Measurements from ENCODE around the gene PPM1N. TPM values are rescaled to one million over a fixed set of nuclear protein-coding genes. Genes with fewer than 3 reads are reported as not detected.

Gene PPM1N
- total RNA-seq, 1 experiment from 2014 or later: 5.0 TPM

DNA sequence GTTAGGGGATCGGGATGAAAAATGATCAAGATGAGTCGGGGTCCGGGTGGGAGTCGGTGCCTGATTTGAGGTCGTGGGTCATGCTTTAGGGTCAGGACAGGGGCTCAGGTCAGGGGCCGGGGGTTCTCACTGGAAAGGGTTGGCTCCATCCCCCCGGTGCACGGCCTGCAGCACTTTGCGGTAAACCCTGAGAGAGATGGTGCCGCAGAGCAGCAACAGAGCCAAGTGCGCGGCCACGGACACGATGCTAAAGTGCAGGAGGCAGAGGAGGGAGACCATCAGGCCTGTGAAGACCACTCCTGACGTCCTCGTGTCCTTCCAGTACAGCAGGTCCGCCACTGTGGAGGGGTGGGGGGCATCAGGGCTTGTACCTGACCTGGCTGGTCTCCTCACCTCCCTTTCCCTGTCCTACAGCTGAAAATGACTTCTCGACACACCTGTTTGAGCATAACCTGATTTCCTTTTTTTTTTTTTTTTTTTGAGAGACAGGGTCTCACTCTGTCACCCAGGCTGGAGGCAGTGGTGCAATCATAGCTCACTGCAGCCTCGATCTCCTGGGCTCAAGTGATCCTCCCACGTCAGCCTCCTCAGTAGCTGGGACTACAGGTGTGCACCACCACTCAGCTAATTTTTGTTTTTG is 8.9 kb upstream of the PPM1N start:
- no peak for DNase-seq
- H3K4me1 Mint-ChIP-seq (ENCODE audit: low read depth, unreplicated experiment): peaks cover 5% of the 10 kb centered on the region
- TF ChIP-seq, protein P1, sequence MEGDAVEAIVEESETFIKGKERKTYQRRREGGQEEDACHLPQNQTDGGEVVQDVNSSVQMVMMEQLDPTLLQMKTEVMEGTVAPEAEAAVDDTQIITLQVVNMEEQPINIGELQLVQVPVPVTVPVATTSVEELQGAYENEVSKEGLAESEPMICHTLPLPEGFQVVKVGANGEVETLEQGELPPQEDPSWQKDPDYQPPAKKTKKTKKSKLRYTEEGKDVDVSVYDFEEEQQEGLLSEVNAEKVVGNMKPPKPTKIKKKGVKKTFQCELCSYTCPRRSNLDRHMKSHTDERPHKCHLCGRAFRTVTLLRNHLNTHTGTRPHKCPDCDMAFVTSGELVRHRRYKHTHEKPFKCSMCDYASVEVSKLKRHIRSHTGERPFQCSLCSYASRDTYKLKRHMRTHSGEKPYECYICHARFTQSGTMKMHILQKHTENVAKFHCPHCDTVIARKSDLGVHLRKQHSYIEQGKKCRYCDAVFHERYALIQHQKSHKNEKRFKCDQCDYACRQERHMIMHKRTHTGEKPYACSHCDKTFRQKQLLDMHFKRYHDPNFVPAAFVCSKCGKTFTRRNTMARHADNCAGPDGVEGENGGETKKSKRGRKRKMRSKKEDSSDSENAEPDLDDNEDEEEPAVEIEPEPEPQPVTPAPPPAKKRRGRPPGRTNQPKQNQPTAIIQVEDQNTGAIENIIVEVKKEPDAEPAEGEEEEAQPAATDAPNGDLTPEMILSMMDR (IDR thresholded peaks at IDR 0.05; ENCODE audit: unreplicated experiment): no peak
- H3K27me3 Mint-ChIP-seq (ENCODE audit: unreplicated experiment): no peaks in the 10 kb centered on the region
- no peaks in the 10 kb centered on the region for H3K9me3 Mint-ChIP-seq (ENCODE audit: low read depth, unreplicated experiment)
- BruUV-seq (replicated peaks): no TSS peak
- H3K4me3 Mint-ChIP-seq (ENCODE audit: low read depth, unreplicated experiment): no peak overlapping the region
- CTCF ChIA-PET: interaction anchor here (0.7 kb wide), 1 partner anchor 96 kb away, joined by 6 read pairs; no protein-coding TSS in a partner anchor
- peaks cover 13% of the 10 kb centered on the region for H3K36me3 Mint-ChIP-seq (ENCODE audit: insufficient read depth, unreplicated experiment)
- no peak overlapping the region for H3K27ac Mint-ChIP-seq (ENCODE audit: unreplicated experiment)
- intact Hi-C loops (cut with micrococcal nuclease; ENCODE audit: unreplicated experiment): no loop called here

DNA sequence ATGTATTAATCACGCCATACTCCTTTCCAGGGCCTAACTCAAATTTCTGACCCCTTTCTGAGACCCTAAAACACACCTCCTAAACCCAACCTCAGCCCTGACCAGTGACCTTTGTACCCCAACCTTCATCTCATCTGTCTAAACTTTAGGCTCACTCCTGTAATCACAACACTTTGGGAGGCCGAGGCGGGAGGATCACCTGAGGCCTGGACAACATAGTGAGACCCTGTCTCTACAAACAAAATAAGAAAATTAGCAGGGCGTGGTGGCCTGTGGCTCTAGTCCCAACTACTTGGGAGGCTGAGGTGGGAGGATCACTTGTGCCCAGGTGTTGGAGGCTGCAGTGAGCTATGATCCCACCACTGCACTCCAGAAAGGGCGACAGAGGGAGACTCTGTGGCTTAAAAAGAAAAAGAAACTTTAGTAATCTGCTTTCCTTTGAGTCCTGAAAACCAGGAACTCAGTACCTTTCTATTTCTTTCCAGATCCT is 6.1 kb upstream of the PPM1N start:
- intact Hi-C loops (cut with micrococcal nuclease; ENCODE audit: unreplicated experiment): loop anchor here (2.0 kb wide), 1 partner anchor 151 kb away; no protein-coding TSS in a partner anchor
- no peak overlapping the region for H3K4me3 Mint-ChIP-seq (ENCODE audit: low read depth, unreplicated experiment)
- peaks cover 5% of the 10 kb centered on the region for H3K4me1 Mint-ChIP-seq (ENCODE audit: low read depth, unreplicated experiment)
- peaks cover 26% of the 10 kb centered on the region for H3K27me3 Mint-ChIP-seq (ENCODE audit: unreplicated experiment)
- H3K9me3 Mint-ChIP-seq (ENCODE audit: low read depth, unreplicated experiment): no peaks in the 10 kb centered on the region
- CTCF ChIA-PET: no interaction called here
- H3K36me3 Mint-ChIP-seq (ENCODE audit: insufficient read depth, unreplicated experiment): peaks cover 13% of the 10 kb centered on the region
- H3K27ac Mint-ChIP-seq (ENCODE audit: unreplicated experiment): no peak overlapping the region
- BruUV-seq (replicated peaks): no TSS peak
- no peak for DNase-seq
- TF ChIP-seq, protein P1 (IDR thresholded peaks at IDR 0.05; ENCODE audit: unreplicated experiment): no peak

DNA sequence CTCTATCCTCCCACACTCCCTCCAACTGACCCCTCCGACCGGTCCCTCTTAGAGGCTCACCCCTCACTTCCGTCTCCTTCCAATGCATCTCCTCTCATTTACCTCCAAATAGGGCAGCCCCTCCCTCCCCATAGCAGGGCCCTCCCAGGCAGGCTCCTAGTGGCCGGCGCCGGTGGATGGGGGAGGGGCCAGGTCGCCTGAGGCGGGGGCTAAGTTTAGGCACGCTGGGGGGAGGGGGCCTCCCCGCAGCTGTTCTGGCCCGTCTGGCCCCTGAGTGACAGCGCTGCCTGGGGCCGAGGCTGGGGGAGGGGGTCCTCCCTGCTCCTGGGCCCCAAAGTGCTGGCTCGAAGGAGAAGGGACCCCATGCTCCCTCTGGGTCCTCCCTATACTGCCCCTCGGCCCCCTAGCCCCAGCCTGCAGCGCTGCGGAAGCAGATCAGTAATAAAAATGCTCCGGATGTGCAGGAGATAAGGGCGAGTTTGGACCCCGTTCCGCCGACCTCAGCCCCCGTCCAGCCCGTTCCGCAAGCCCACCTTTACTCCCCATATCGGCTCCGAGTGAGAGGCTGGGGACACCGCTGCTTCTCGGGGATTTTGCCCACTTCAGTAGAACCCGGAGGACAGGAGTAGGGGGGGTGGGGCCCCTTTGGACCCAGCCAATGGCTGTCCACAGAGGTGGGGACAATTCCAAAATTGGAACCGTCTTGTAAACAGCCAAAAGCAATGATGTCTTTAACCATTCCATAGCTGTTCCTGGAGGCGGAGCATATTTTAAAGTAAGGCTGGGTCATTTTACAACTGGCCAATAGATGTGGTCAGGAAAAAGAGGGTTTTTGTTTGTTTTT is 5.4 kb upstream of the PPM1N start:
- H3K27ac Mint-ChIP-seq (ENCODE audit: unreplicated experiment): no peak overlapping the region
- CTCF ChIA-PET: no interaction called here
- TF ChIP-seq, protein P1 (IDR thresholded peaks at IDR 0.05; ENCODE audit: unreplicated experiment): no peak
- DNase-seq: no peak
- no peak overlapping the region for H3K4me3 Mint-ChIP-seq (ENCODE audit: low read depth, unreplicated experiment)
- peaks cover 16% of the 10 kb centered on the region for H3K36me3 Mint-ChIP-seq (ENCODE audit: insufficient read depth, unreplicated experiment)
- intact Hi-C loops (cut with micrococcal nuclease; ENCODE audit: unreplicated experiment): loop anchor here (2.0 kb wide), 1 partner anchor 150 kb away; no protein-coding TSS in a partner anchor
- H3K4me1 Mint-ChIP-seq (ENCODE audit: low read depth, unreplicated experiment): peaks cover 9% of the 10 kb centered on the region
- H3K27me3 Mint-ChIP-seq (ENCODE audit: unreplicated experiment): peaks cover 31% of the 10 kb centered on the region
- H3K9me3 Mint-ChIP-seq (ENCODE audit: low read depth, unreplicated experiment): no peaks in the 10 kb centered on the region
- no TSS peak for BruUV-seq (replicated peaks)

DNA sequence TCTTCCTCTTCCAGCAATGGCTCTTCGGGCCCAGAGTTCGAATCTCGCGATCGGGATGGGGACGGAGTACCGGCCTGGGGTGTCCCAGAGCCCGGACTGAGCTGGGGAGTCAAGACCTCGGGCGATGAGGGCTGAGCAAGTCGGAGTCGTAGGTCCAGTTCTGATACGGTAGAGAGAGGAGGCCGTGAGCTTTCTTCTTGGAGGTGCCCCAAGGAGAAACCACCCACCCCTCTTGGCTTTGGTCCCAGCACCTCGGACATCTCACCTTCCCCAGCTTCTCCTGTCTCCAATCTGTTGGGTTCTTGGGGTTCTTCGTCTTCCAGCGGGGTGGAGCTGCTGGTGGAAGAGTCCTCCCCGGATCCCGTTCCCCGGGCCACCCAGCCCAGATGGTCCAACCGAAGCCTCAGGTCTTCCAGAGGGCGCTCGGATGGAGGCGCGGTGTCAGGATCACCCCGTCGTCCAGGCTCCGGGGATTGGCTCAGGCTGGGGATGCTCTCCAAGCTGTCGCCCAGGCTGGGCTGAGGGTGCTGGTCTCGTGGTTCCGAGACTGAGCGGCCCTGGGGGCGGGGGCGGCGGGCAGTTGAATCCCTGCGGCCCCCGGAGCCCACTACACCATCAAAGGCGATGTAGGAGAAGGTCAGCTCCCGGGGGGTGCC is 3.9 kb upstream of the PPM1N start:
- no peak for DNase-seq
- Mint-ChIP-seq H3K36me3 (ENCODE audit: insufficient read depth, unreplicated experiment) (peaks cover 16% of the 10 kb centered on the region), H3K4me1 (ENCODE audit: low read depth, unreplicated experiment) (peaks cover 13% of the 10 kb centered on the region), H3K9me3 (ENCODE audit: low read depth, unreplicated experiment) (no peaks in the 10 kb centered on the region), H3K4me3 (ENCODE audit: low read depth, unreplicated experiment) (no peak overlapping the region), H3K27ac (ENCODE audit: unreplicated experiment) (no peak overlapping the region), H3K27me3 (ENCODE audit: unreplicated experiment) (peaks cover 31% of the 10 kb centered on the region)
- CTCF ChIA-PET: interaction anchor here (0.6 to 2.6 kb wide), 5 partner anchors 16 to 197 kb away, joined by 3 to 16 read pairs (median 3); partner anchors contain the start of gene SNRPD2
- intact Hi-C loops (cut with micrococcal nuclease; ENCODE audit: unreplicated experiment): no loop called here
- BruUV-seq (replicated peaks): no TSS peak
- TF ChIP-seq, protein P1 (IDR thresholded peaks at IDR 0.05; ENCODE audit: unreplicated experiment): no peak

All from Calu3 (cell line).